G401 (cell line): ENCODE data around the gene EID3. TPM values are rescaled to one million over a fixed set of nuclear protein-coding genes. Genes with fewer than 3 reads are reported as not detected.

Experiments
- DNase-seq: peaks from one replicate; pipeline ENCODE4 v3.0.0-alpha.2; 2015; ENCODE audit warnings: low spot score
- in situ Hi-C: cut with HindIII; loops from 2 replicates; pipeline ENCODE4 v1.10.0; 2016; ENCODE audit warnings: low sequenced_read_pairs, mixed read lengths
- total RNA-seq: library from RNA; depleted of rRNA; stranded (reverse); fragments of >200 nt; shearing (Covaris generic); gene quantifications from 2 replicates; pipeline ENCODE4 v1.2.3, GENCODE V29; 2014; rRNA removed

The EID3 gene
- total RNA-seq, 1 experiment from 2014 or later: 0.51 TPM

DNA sequence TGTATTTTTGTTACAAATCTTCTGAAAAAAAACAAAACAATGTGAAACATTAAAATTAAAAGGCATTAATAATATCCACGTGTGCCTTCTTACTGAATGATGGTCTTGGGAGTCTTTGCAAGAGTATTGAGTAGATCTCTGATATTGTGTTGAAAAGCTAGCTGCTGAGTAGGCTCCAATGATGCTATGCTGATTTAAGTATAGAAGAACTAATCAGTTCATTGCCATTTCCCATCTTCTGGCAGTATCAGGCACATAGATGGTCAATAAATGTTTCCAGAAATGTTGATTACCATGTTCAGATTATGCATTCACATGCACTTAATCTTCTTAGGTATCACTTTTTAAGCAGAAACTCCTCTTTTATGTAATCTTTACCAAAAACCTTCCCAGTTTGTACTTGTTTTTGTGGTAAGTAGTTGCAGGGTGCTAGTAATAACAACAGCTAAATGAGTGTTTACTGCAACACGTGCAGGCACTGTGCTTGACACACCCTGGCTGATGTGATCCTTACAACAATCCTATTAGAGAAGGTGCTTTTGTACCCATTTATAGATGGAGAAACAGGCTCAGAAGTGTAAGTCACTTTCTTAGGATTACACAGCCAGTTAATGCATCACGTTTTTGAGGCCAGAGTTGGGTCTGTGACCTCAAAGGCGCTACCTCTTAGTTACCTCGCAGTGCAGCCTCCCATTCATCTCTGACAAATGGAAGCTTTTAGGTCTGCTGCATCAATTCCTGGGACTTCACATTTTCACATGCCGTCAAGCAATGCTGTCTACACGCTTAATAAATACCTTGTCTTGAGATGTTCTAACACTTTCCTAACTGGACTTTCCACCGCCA lies 46.9 kb downstream of the EID3 start:
- in situ Hi-C loops: no loop called here
- no peak for DNase-seq

DNA sequence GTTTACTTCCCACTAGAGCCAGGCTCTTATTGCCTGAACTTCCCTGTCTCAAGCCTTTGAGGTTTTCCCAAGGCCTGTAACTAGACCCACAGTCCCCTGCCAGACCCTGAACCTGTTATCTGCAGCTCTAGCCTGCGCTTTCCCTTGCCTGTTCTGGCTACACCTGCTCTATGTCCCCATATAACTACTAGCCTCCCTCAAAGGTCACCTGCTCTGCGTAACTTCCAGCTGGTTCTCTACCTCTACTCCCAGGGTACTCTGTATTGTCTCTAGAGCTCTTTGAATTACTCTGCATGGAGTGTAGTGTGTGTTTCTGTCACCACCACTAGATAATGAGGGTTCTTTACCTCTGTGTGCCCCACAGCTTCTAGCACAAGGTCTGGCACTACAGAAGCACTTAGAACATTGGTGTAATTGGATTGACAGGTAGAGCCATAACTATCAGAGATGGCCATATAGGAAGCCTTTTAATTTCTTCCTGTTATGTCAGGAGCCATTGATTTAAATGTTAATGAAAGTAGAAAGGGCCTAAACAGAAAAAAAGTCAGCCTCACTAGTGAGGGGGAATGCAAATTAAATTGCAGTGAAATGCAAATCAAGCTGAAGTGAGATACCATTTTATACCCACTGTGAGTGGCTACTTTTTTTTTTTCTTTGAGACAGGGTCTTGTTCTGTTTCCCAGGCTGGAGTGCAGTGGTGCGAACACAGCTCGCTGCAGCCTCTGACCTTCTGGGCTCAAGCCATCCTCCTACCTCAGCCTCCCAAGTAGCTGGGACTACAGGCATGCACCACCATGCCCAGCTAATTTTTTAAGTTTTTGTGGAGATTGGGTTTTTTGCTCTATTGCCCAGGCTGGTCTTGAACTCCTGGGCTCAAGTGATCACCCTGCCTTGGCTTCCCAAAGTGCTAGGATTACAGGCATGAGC lies 47.8 kb downstream of the EID3 start:
- DNase-seq: no peak
- in situ Hi-C loops: no loop called here

DNA sequence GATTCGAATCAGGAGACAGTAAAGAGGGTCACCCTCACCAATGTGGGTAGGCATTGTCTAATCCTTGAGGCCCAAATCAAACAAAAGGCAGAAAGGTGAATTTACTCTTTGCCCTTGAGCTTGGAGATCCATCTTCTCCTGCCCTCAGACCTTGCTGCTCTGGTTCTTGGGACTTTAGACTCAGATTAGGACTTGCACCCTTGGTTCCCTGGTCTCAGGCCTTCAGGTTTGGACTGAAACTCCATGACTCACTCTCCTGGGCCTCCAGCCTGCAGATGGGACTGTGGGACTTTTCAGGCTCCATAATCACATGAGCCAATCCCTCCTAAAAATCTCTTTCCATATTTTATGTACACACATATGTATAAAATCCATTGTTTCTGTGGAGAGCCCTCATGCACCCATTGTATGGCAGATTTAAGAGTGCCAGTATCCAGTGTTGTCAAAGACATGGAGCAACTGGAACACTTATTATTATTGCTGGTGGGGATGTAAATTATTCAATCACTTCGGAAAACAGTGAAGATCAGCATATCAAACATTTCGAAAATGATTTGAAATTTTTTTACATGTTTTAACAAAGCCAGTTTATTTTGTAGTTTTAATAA lies 48.7 kb downstream of the EID3 start:
- in situ Hi-C loops: no loop called here
- DNase-seq: no peak

DNA sequence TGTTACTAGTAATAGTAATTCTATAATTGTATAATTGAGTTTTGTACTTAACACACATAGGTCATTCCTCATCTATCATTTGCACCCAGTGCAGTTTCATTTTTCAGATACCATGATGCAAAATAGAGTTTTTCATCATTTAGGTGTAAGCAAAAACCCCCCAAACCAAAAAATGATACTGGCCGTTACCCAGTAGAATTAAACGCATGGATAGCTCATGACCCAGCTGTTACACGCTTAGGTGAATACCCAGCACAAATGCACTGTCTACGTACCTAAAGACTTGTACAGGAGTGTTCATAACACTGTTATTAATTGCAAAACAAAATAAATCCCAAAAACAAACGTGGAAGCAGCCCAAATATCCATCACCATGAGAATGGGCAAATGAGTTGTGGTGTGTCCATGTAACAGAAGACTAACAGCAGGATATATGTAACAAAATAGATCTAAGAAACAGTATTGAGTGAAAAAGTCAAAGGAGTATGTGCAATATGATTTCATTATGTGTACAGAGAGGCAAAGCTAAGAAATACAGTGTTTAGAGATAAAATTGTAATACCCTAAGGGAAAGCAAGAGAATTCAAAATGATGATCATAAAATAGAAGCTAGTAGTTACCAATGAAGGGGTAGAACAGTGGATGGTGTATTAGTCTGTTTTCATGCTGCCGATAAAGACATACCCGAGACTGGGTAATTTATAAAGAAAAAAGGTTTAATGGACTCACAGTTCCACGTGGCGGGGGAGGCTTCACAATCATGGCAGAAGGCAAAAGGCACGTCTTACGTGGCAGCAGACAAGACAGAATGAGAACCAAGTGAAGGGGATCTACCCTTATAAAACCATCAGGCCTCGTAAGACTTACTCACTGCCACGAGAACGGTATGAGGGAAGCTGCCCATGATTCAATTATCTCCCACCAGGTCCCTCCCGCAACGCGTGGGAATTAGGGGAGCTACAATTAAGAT lies 49.8 kb downstream of the EID3 start:
- DNase-seq: no peak
- in situ Hi-C loops: no loop called here

DNA sequence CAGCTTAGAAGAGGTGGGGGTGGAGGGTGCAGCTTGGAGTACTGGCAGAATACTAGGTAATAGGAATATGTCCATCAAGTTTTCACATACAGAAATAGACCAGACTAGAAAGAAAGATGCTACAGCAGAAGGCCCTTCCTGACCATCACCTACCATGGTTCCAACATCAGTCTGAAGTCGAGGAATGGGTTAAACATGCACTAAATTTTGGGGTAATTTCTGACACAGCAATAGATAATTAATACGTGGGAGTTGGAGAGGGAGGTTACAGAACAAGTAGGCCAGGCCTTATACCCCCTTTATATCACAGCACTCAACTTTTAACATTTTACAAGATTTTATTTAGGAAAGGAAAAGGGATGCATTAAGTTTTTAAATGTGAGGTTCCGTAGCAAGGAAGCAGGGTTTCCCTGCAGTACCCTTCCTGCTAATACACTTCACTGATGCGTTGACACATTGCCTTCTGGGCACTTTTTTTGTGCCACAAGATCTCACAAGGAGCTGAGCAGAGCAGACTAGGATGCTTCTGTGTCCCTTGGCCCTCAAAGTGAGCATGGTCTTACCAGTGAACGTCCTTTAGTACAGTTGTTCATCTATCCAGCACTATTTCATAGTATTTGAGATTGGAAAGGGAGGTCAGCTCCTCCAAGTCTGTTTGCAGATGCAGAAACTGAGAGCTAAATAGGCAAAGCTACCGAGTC lies 50.8 kb downstream of the EID3 start:
- DNase-seq: no peak
- in situ Hi-C loops: no loop called here

Other genes starting within 250 kb of the EID3 start
- gene HCFC2, start 239.2 kb upstream of the EID3 start, total RNA-seq: 1.8 and 3.9 TPM in 2 replicates
- 20.9 and 66.1 TPM in 2 replicates for gene NFYB, start 165.5 kb upstream of the EID3 start, total RNA-seq
- 581 and 681 TPM in 2 replicates for gene TXNRD1, start 88.0 kb upstream of the EID3 start, total RNA-seq
- 9.5 and 12.7 TPM in 2 replicates for gene CHST11, start 153.2 kb downstream of the EID3 start, total RNA-seq